GM21360 (cell line): ENCODE data around the gene ADGRA1.

Experiments
- ATAC-seq: cut with Tn5 transposase; IDR thresholded peaks from one replicate; pipeline ENCODE4 v1.9.1; 2021; ENCODE audit warnings: mild to moderate bottlenecking, moderate library complexity; ENCODE audit not compliant: unreplicated experiment

Gene ADGRA1

DNA sequence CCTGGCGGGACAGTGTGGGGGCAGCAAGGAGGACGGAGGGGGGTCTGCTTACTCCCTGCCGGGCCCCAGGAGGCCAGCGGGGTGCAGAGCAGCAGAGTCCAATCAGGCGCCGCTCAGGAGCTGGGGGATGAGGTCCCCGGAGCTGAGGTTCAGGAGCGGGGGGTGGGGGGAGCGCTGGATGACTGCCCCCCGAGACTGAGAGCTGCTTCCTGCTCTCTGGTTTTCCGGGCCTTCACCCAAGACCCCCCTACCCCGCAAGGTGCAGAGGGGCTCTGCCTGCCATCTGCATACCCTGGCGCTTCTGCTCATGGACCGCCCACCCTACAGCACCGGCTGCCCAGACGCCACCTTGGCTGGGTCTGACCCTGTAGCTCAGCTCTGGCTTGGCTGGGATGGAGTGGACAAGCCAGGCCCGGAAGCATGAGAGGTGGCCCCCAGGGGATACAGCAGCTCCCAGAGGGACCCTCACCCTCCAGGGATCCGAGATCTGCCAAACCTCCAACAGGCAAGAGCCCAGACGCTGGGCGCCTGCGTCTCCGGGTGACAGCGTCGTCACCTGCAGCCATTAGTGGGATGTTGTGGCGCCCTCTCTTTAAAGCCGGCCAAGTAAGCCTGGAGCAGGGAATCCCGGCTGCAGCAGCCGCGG lies 73.2 kb downstream of the ADGRA1 start:
- ATAC-seq: no peak

DNA sequence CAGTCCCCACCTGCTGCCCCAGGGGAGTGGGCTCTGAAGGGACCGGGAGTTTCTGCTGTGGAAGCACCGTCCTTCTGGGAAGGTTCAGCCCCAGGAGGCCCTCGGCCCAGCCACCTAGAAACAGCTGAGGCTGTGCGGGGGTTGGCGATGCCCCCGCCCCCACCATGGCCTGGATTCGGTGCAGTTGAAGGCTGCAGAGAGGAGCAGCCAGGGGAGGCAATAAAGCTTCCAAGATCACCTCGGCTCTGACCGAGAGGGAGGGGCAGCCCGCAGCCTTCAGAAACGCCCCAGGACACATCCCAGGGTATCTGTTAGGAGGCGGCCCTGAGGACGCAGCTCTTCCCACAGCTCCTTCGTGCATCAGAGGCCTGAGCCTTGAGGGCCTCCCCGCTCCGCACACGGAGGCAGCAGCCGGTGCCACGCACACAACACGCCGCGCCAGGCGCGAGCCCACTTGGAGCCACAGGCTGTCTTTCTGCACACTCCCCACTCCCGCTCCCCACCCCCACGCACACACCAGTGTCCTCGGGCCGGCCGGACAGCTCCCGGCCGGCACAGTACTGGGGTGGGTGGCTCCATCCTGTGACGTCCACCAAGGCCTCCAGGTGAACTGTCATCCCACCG lies 73.9 kb downstream of the ADGRA1 start:
- ATAC-seq: no peak

DNA sequence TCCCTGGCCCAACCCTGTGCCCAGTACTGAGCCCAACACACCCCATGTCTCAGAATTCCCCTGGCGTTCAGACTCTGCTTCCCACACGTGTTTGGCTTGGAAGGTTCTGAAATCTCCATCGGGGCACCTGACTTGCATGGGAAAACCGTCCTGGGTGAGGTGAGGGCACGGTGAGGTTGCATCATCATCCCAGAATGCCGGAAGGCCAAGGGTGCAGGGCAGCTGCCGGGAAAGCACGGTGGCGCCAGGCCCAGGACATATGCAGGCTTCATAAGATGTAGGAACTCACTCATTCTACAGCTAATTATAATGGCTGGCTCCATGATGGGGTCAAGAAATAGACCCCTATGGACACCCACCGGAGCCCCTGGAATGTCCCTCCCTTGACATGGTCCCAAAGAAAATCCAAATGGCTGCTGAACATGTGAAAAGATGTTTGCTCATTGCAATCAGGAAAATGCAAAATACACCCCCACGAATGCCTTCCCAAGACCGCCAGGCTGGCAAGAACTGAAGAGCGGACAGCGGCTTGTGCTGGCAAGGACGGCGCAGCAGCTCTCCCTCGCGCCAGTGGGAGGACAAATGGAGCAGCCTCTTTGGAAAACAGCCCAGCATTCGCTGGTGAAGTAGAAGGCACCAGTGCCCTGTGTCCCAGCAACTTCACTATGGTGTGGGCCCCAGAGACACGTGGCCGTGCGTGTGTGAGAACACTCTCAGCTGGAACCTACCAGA lies 74.6 kb downstream of the ADGRA1 start:
- ATAC-seq: no peak

DNA sequence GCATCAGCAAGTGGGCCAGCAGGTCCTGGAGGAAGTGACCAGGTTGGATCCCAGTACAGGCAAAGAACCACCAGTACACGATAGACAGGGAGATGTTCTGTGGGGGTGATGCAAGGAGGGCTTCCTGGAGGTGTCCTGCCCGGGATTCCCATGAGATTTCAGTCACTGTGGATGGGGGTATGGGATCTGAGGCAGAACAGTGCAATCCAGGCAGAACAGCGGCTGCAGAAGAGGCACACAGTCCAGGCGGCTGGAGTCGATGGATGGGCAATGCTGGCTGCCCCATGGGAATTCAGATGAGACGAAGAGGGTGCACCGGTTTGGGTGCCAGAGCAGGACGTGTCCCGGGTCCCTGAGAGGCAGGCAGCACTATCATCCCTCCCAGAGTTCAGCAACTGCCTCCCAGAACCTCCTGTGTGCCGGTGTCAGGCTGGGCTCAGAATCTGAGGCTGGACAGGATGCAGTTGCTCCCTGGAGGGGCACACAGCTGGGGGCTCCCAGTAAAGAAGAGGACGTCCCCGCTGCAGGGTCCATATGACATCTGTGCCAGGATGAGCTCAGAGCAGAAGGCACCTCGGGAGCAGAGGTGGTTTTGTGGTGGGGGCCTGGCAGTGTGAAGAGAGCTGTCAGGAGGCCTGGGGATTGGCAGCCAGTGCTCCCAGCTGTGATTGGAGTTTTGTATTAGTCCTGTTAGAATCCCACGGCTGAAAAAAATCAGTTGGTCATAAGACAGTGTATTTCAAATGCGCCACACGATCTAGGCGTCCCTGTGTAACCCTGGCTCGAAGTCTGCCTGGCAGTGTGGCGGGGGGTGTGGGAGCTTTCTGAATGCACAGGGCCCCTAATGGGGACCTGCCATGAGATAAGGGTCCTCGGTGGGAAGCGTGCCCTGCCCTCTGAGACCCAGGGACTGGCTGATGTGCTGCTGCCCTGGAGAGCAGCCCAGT lies 75.5 kb downstream of the ADGRA1 start:
- ATAC-seq: no peak

DNA sequence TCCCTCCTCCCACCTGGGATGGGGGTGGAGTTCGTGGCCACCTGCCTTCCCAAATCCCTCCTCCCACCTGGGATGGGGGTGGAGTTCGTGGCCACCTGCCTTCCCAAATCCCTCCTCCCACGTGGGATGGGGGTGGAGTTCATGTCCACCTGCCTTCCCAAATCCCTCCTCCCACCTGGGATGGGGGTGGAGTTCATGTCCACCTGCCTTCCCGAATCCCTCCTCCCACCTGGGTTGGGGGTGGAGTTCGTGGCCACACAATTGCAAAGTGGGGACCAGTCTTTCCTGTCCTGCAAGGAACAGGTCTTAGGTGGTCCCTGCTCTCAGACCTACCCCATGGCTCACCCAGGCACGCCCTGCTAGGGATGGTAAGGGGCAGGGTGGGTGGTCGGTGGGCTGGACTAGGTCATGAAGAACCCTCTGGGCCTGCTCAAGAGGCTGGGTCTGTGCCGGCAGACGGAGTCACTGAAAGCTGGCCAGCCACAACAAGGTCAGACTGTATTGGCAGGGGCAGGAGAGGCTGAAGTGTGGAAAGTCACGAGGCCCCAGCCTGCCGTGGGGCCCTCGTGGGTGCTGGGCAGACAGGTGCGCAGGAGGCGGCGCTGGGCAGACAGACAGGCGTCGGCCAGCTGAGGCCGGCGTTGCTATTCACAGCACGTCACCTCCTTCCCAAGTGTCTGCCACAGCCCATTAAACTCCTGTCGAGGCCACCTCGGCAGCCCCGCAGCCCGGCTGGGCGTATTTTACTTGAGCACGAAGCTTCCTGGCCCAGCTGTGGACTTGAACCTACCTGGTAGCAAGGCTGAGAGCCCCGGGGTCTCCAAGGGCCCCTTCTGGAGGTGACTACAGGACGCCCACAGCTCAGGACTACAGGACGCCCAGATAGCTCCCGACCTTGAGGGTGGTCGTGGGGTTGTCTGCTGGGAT lies 76.4 kb downstream of the ADGRA1 start:
- ATAC-seq: no peak

DNA sequence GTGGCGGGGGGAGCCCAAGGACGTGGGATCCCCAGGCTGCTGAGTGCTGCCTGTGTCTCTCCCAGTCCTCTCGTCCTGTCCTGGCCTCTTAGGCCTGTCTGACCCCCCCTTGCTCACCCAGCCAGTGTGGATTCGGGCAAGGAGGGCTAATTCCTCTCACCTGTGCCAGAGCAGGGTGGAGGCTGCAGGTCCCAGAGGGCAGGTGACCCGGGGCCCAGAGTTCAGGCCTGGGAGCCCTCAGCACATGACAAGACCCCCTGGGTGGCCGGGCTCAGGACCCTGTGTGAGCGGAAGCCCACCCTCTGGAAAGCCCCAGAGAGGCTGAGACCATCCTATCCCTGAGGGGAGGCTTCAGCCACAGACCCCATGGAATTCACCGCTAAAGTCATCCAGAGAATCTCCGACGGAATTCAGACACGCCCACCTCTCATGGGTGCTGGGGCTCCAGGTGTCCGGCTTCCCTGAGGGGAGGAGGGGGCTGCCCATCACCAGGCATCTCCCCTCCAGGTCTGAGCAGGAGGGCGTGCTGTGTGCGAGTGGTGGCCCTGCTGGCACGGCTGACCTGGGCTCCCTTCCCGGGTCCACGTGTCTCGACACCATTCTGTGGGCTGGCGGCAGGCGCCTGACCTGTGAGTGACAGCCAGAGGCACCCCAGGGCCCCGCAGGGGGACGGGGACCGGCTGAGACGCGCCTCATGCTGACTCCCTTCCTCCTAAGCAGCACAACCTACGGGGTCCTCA lies 77.3 kb downstream of the ADGRA1 start:
- no peak for ATAC-seq

DNA sequence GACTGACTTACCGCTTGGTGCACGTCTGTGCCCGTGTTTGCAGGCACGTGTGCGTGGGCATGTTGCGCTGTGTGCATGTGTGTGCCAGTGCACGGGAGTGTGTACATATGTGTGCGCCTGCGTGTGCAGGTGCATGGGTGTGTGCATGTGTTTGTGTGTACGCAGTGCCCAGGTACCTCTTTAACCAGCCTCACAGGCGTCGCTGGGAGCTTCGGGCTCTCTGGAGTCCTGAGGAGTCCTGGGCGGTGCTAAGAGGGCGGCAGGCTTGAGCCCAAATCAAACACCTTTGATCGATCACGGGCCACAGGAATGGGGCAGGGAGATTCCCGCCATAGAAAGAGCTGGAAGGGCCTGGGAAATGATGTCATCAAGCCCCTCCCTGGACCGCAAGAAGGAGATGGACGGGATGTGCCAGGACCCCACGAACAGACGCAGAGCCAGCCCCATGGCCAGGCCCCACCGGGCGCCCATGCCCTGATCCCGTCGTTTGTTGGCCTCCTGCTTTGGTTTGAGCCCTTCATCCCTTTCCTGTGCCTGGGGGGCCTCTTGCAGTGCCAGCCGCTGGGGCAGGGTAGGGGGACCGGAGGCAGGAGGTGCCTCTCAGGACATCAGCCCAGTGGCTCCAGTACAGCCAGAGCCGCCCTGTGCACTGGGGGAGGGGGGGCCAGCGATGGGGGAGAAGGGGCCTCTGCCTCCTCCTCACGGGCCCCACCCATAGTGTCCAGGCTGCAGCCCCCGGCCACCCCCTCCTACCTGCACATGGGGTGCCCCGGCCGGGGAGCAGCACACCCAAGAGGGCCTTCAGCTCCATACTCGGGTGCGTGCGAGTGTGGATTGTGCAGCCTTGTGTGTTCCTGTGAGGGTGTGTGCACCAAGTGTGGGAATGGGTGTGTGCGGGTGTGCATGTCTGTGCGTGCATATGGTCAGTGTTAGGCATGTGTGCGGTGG lies 78.1 kb downstream of the ADGRA1 start:
- ATAC-seq: no peak

DNA sequence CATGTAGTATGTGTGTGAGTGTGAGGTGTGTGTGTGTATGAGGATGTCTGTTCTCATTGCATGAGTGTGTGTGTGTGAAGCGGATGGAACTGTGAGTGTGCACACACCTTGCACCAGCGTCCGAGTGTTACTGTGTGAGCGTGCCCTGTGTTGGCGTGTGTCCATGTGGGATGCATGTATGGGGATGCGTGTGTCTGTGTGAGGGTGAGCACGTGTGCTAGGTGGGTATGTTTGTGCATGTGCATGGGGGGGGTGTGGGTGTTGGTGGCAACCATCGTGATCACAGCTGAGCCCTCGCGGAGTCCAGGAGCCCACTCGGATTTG lies 78.7 kb downstream of the ADGRA1 start:
- no peak for ATAC-seq

DNA sequence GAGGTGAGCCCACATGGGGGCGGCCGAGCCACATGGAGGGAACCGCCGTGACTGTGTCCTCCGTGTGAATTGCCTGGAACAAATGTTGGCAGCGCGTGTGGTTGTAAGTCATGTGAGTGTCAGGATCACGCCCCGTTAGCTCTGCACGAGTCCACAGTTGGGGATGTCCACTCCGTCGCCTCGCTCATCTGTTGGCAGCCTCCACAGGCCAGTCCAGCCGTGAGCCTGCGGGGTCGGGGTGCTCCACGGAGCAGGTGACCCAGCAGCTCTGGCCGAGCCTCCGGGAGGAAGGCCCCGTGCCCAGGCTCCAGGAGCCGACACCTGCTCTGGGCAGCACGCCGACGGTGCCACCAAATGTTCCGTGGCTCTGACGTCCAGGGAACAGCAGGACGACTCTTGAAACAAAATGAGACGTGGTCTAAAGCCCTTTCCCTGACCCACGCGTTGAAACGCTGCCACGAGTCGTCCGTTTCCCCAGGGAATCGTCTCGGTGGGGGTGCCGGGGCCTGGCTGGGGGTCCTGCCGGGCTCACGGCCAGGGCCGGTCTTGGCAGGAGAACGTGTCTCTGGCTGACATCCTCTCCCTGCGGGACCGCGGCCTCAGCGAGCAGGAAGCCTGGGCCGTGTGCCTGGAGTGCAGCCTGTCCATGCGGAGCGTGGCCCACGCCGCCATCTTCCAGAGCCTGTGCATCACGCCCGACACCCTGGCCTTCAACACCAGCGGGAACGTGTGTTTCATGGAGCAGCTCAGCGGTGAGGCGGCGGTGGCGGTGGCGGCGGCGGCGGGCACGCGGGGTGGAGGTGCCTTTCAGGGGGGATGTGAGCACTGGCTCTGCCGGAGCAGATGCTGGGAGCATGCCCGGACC lies 79.3 kb downstream of the ADGRA1 start:
- ATAC-seq: no peak

DNA sequence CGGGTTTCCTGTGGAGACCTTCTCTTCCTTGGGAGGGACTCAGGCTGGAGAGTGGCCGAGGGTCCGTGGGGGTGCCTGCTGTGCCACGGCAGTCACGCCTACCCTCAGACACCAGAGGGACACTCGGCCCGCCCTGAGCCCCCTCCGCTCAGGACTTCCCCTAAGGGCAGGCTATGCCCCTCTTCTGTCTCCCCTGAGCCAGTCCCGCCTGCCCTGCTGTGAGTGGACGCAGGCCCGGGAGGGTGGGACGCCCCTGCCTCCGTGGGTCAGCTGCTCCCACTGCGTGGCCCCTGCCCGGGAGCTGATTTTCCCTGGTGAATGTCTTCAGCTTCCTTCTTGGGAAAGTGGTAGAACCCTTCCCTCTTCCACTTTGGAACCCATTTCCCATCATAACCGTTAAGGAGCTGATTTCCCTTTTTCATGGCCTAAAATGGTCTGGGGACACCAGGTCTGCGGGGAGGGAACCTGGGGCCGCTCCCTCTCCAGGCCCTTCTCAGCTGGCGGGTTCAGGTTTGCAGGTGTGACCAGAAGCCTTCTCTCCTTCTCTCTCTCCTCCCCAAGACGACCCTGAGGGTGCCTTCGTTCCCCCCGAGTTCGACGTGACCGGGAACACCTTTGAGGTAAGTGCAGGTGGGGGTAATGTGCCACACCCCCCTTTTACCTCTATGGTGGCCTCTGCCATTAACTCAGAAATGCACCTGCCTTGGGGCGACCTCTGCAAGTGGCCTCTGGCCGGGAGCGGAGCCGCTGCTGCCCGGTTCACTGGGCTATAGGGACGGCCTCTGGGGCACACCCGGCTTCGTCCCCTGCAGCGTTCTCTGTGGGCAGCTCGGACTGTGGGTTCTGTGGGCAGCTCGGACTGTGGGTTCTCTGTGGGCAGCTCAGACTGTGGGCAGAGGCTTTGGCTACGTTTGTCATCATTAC lies 80.2 kb downstream of the ADGRA1 start:
- no peak for ATAC-seq

DNA sequence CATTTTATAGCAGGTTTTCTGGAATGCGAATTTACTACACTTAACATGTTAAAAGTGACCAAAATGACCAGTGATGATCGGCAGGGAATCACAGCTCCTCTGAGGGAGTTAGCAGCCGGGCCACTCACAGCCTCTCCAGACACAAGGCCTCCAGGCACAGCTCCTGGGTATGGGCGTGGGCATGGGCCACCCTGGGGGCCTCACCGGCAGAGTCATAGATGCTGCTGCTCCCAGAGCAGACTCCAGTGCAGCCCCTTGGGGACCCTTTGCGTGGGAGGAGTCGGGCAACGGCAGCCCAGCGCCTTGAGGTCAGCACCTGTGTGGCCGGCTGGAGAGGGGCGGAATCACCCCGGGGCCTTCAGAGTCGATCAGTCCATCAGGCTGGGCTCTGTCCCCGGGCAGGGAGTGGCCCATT lies 80.9 kb downstream of the ADGRA1 start:
- no peak for ATAC-seq

DNA sequence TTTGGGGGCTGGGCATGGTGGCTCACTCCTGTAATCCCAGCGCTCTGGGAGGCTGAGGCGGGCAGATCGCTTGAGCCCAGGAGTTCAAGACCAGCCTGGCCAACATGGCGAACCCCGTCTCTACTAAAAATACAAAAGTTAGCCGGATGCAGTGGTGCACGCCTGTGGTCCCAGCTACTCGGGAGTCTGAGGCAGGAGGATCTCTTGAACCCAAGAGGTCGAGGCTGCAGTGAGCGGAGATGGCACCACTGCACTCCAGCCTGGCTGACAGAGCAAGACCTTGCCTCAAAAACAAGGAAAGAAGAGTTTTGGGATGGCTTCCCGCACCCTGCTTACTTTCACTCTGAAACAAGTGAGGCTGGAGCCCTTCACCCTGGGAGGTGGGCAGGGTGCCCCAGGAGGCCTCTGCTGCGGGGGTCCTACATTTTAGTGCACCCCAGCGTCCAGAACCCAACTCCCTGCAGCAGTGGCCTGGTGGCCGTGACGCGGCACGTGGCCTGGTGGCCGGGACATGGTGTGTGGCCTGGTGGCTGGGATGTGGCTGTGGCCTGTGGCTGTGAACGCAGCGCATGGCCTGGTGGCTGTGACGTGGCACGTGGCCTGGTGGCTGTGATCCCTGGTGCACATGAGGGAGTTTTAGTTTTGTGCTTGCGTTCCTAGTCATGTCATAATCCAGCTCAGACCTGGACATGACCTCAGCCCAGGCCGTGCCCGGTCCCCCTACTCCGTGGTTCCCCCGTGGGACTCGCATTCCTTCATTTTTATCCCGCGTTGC lies 81.6 kb downstream of the ADGRA1 start:
- ATAC-seq: no peak

DNA sequence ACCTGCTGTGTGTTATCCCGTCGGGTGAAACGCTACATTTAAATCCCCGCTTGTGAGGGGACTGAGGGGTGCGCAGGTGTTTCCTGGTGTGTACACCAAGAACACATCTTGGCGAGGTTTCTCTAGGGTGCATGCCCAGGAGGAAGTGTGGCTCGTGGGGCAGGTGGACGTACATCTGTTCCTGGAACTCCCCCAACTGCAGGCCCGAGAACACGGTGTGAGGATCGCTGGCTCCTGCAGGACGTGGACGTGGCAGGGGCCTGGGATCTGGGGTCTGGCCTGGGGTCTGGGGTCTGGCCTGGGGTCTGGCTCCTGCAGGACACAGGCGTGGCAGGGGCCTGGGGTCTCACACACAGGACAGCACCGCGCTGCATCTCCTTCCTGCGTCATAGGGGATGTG lies 82.4 kb downstream of the ADGRA1 start:
- ATAC-seq: no peak

DNA sequence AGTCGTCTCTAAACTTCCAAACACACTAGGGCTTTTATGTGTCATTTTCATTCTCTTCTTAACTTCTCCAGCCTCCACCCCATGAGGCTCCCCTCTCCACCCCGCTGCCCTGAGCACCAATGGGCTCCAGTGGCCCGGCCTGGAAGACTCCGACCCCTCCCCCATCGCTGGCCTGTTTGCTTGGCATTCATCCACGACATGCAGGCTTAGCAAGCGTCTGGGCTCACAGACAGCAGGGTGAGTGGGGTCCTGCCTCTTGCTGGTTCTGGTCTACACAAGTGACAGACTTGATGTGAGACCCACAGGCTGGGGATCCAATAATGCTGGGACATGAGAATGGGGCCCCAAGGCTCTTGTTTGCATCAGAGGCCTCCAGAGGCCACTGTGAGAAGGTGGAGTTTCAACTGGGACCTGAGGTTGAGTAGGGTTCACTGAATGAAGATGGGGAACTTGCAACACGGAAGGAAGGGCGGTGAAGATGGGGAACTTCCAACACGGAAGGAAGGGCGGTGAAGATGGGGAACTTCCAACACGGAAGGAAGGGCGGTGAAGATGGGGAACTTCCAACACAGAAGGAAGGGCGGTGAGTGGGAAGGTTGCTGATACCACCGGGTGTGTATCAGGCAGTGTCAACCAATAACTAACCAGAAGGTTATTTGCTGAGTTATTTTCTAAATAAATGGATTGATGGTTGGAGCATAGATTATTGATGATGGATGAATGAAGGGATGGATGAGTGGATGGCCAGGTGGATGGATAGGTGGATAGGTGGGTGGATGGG lies 86.3 kb downstream of the ADGRA1 start:
- no peak for ATAC-seq

DNA sequence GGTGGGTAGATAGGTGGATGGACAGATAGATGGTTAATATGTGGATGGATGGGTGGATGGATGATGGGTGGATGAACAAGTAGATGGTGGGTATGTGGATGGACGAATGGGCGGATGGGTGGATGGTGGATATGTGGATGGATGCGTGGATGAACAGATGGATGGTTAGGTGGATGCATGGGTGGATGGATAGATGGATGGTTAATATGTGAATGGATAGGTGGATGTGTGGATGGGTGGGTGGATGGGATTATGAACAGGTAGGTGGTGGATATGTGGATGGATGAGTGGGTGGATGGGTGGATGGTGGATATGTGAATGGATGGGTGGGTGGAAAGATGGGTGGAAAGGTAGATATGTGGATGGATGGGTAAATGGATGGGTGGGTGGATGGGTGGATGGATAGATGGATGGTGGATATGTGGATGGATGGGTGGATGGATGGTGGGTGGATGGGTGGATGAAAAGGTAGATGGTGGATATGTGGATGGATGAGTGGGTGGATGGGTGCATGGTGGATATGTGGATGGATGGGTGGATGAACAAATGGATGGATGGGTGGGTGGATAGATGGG lies 87.1 kb downstream of the ADGRA1 start:
- ATAC-seq: no peak
